Measurements from ENCODE around the gene PBRM1. TPM values are rescaled to one million over a fixed set of nuclear protein-coding genes. Genes with fewer than 3 reads are reported as not detected.

PBRM1 gene
- total RNA-seq, 6 experiments from 2014 or later: 17.1 to 36.4 (median 27.2) TPM

DNA sequence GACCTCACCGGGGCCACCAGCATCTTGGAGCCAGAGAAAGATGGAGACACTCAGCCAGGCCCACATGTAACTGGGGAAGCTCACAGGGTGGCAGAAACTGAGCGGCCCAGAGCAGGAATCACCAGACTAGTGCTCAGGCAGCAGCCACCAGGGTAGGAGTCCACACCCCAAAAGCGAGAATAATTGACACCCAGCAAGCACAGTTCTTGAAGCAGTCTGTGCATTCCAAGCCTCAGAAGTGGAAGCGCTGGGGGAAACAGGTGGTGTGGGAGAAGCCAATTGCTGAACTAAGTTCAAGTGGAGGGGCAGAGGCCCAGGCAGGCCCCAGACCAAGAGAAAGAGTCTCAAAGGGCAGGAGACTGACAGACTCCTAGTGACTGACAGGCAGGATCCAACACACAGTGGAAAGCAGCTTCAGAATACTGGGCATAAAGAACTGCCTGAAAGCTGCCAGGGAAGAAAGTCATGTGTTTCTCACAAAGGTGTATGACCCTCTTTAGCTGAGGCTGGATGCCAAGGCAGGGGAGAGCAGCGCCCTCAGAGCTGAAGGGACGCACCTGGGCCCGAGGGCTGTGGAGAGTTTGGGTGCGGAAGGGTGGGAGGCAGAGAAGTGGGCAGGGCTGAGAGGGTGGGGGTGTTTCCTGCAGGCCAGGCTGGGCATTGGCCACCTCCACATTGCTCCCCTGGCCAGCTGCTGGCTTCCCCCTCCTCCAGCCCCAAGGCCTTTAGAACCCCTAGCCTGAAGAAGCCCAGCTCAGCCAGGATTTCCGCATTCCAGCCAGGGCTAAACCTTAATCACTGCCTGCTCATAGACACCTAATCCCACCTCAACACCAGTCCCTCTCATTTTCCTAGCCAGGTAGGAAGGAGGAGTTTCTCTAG, 159.8 kb downstream of the PBRM1 start:
- WGBS (ENCODE audit: insufficient coverage, low coverage, low lambda C conversion rate, missing lambda C conversion rate): 36% methylated on average over 2 of the region's 9 CpGs
- no peak overlapping the region for H3K4me3 ChIP-seq
- DNase-seq: peak in 1 of 3 donors; percentile 17
- TF ChIP-seq CTCF (IDR thresholded peaks at IDR 0.05): no peak
- TF ChIP-seq POLR2A (IDR thresholded peaks at IDR 0.05): no peak
- H3K27ac ChIP-seq: peak overlapping the region in 1 of 3 donors; percentile 28
- H3K27me3 ChIP-seq: no peaks in the 10 kb centered on the region
- no peaks in the 10 kb centered on the region for H3K36me3 ChIP-seq
- H3K9me3 ChIP-seq: no peaks in the 10 kb centered on the region
- no peaks in the 10 kb centered on the region for H3K4me1 ChIP-seq
- intact Hi-C loops (cut with DNase I): no loop called here
- peak in 1 of 4 donors; percentile 0 for ATAC-seq

- peak overlapping the region in 1 of 3 donors; percentile 28 for H3K27ac ChIP-seq
- DNase-seq: peak in 2 of 3 donors; percentile 41 to 56
Observed at GRCh38 chr3:52524752-52525679, 160.7 kb downstream of the PBRM1 start.

GRCh38 chr3:52524258-52524751, 161.4 kb downstream of the PBRM1 start:
- intact Hi-C loops (cut with DNase I): no loop called here
- ATAC-seq (no peak), DNase-seq (peak in 1 of 3 donors; percentile 40)
- Histone ChIP-seq H3K9me3 (no peaks in the 10 kb centered on the region), H3K27ac (no peak overlapping the region), H3K4me3 (no peak overlapping the region), H3K36me3 (no peaks in the 10 kb centered on the region), H3K4me1 (no peaks in the 10 kb centered on the region), H3K27me3 (no peaks in the 10 kb centered on the region)
- no peak for TF ChIP-seq CTCF (IDR thresholded peaks at IDR 0.05)
- TF ChIP-seq POLR2A (IDR thresholded peaks at IDR 0.05): no peak
- 93% methylated on average over 17 of the region's 18 CpGs for WGBS (ENCODE audit: insufficient coverage, low coverage, low lambda C conversion rate, missing lambda C conversion rate)

More at GRCh38 chr3:52524752-52525679, 160.7 kb downstream of the PBRM1 start:
- H3K36me3 ChIP-seq: no peaks in the 10 kb centered on the region
- ATAC-seq: peak in 1 of 4 donors; percentile 22
- intact Hi-C loops (cut with DNase I): no loop called here
- WGBS (ENCODE audit: insufficient coverage, low coverage, low lambda C conversion rate, missing lambda C conversion rate): 57% methylated on average over 8 of the region's 34 CpGs
- no peak for TF ChIP-seq CTCF (IDR thresholded peaks at IDR 0.05)
- no peak for TF ChIP-seq POLR2A (IDR thresholded peaks at IDR 0.05)
- no peaks in the 10 kb centered on the region for H3K4me1 ChIP-seq
- no peaks in the 10 kb centered on the region for H3K27me3 ChIP-seq
- H3K4me3 ChIP-seq: no peak overlapping the region
- no peaks in the 10 kb centered on the region for H3K9me3 ChIP-seq

DNA sequence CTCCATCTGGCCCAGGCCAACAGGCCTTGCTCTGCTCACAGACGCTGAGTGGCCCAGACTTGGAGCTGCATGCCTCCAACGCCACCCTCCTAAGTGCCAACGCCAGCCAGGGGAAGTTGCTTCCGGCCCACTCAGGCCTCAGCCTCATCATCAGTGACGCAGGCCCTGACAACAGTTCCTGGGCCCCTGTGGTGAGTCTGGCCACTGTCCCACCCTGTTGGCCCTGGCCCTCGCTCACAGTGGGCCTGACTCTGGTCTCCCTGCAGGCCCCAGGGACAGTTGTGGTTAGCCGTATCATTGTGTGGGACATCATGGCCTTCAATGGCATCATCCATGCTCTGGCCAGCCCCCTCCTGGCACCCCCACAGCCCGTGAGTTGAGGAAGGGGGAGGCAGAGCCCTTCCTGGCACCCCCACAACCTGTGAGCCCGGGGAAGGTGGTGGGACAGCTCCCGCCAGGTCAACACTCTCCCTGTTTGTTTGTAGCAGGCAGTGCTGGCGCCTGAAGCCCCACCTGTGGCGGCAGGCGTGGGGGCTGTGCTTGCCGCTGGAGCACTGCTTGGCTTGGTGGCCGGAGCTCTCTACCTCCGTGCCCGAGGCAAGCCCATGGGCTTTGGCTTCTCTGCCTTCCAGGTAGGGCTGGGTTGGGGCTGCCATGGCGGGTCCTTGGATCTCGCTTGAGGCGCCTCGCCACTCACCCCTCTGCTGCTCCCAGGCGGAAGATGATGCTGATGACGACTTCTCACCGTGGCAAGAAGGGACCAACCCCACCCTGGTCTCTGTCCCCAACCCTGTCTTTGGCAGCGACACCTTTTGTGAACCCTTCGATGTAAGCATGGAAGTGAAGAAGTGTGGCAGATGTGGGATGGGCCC, 162.1 kb downstream of the PBRM1 start:
- H3K4me1 ChIP-seq: no peaks in the 10 kb centered on the region
- no peak for TF ChIP-seq POLR2A (IDR thresholded peaks at IDR 0.05)
- no peak for TF ChIP-seq CTCF (IDR thresholded peaks at IDR 0.05)
- H3K27ac ChIP-seq: no peak overlapping the region
- intact Hi-C loops (cut with DNase I): no loop called here
- H3K4me3 ChIP-seq: no peak overlapping the region
- H3K36me3 ChIP-seq: no peaks in the 10 kb centered on the region
- H3K27me3 ChIP-seq: no peaks in the 10 kb centered on the region
- 79% methylated on average over 5 of the region's 26 CpGs for WGBS (ENCODE audit: insufficient coverage, low coverage, low lambda C conversion rate, missing lambda C conversion rate)
- no peaks in the 10 kb centered on the region for H3K9me3 ChIP-seq
- no peak for ATAC-seq
- peak in 2 of 3 donors; percentile 19 to 44 for DNase-seq
